Heart right ventricle (tissue), 16 donors: Measurements from ENCODE around the gene TNFSF10. TPM values are rescaled to one million over a fixed set of nuclear protein-coding genes. Genes with fewer than 3 reads are reported as not detected.
A peak's percentile ranks its signal among the peaks of the same experiment; 100 is the strongest.

Experiments used
- ATAC-seq, 8 donors: fragments of 200-7000 bp; cut with Tn5 transposase; one replicate each; pipeline ENCODE4 v1.9.1; 2020; ENCODE audit warnings: mild to moderate bottlenecking in 8 of 8, moderate library complexity in 8 of 8, moderate number of reproducible peaks in 1 of 8
- DNase-seq, 2 donors: peaks; one replicate each; pipeline ENCODE4 v3.0.0-alpha.2; 2020
- H3K27ac ChIP-seq, 10 donors: fragments of 200-600 bp; sonication (generic) in 2 of 10; one replicate each; pipeline versions ENCODE4 v1.5.0 to v1.8.0; 2020 to 2022; ENCODE audit warnings: mild to moderate bottlenecking in 3 of 10
- H3K27me3 ChIP-seq, 7 donors: fragments of 200-600 bp; one replicate each; pipeline ENCODE4 v1.8.0; 2021 to 2022; ENCODE audit warnings: mild to moderate bottlenecking in 2 of 7
- H3K36me3 ChIP-seq, 9 donors: fragments of 200-600 bp; sonication (generic) in 1 of 9; one replicate each; pipeline versions ENCODE4 v1.5.0 to v1.8.0; 2020 to 2022; ENCODE audit warnings: mild to moderate bottlenecking in 2 of 9
- H3K4me1 ChIP-seq, 9 donors: fragments of 200-600 bp; sonication (generic) in 1 of 9; one replicate each; pipeline versions ENCODE4 v1.5.0 to v1.8.0; 2020 to 2022; ENCODE audit warnings: mild to moderate bottlenecking in 4 of 9
- H3K4me3 ChIP-seq, 10 donors: fragments of 200-600 bp; sonication (generic) in 2 of 10; one replicate each; pipeline versions ENCODE4 v1.5.0 to v1.8.0; 2020 to 2022; ENCODE audit warnings: mild to moderate bottlenecking in 7 of 10, moderate library complexity in 2 of 10
- H3K9me3 ChIP-seq, 11 donors: fragments of 200-600 bp in 10 of 11; sonication (generic) in 2 of 11; one replicate each; pipeline versions ENCODE4 v1.5.0 to v1.8.0; 2013 to 2022; ENCODE audit warnings: mild to moderate bottlenecking in 2 of 11, control low read depth in 1 of 11, moderate library complexity in 1 of 11
- WGBS, 2 donors: extraction: QIAGEN DNeasy Blood & Tissue Kit; methylation state at CpG; one replicate each; pipeline ENCODE4 v1.1.7; 2013; ENCODE audit warnings: inconsistent platforms in 1 of 2; 5-methylcytosine and 5-hydroxymethylcytosine counted together
- intact Hi-C, 10 donors: fragments of 100-400 bp; cut with DNase I; formaldehyde crosslinking; loops; one replicate each; pipeline versions ENCODE4 v1.11.1 to v1.14.2; 2022
- polyA plus RNA-seq, 2 donors: library from polyadenylated mRNA; stranded (reverse); fragments of 200-250 nt; gene quantifications; one replicate each; pipeline ENCODE4 v1.2.3, GENCODE V29; 2013
- total RNA-seq, 10 donors: library from RNA; stranded (reverse); fragmentation: NEBNext Ultra II Directional in 3 of 10; extraction: Animal tissue kit (Norgen Biotek cat#: 25700) in 3 of 10; gene quantifications; one replicate each; pipeline versions ENCODE4 v1.2.1 to v1.2.4, GENCODE V29; 2021 to 2023
- TF ChIP-seq, protein P1 (sequence below), 9 donors: fragments of 200-600 bp; sonication (generic) in 2 of 9; IDR thresholded peaks; one replicate each; pipeline versions ENCODE4 v1.5.0 to v1.8.0; 2021 to 2022; ENCODE audit warnings: antibody characterized with exemption in 9 of 9, mild to moderate bottlenecking in 5 of 9, moderate library complexity in 1 of 9
- donor health status: Arrhythmogenic right ventricular cardiomyopathy.
- donor health status: ischemic (EF 13 %, LVEDD 7.1; RV severe dilation, severe dysfunction).
- donor health status: healthy with polysubstance abuse.
- donor health status: DM: no; HTN: yes; CAD: no.
- donor health status: DM: no; HTN: no; CAD: no.
- donor health status: ischemic (EF 25% LVEDD 6.9; RV normal size, moderate dysfunction).
- donor health status: ischemic (EF 25% LVEDD 5.7; RV mildly dilated, moderate dysfunction).
- donor health status: healthy.
- donor health status: DM: yes; HTN: yes; CAD: no.
- donor health status: Ischemic cardiomyopathy.
- donor health status: ischemic (EF 35%, LVEDD 5.7; RV mildly dilated, moderate dysfunction).
- donor health status: nonischemic (EF 11% LVEDD 7.7; RV severe dilation, severe dysfunction).
- donor health status: DM: yes; HTN: yes; CAD: no.
- donor health status: PGD.
- donor health status: ischemic (EF 29% LVEDD 5.4; RV normal size, mild dysfunction).
- donor health status: nonischemic (EF 23%, LVEDD 6.1; RV moderate dilation, normal function).

TNFSF10 gene
- total and polyA plus RNA-seq, 12 donors, result 4.7 to 51.5 (median 17.5) TPM

DNA sequence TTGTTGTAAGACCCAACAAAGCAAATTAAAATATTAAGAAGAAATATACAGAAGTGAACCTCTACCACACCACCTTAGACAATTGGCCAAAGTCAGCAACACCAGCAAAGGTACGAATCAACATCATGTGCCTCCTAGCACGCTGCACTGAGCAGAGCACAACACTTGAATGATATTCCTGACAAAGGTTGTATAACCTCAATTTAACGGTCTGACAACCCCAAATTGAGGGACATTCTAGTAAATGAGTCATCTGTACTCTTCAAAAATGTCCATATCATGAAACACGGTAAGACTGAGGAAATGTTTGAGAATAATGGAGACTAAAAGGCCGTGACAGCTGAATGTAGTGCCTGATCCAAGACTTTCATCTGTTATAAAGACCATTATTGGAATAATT lies 41.3 kb upstream of the TNFSF10 start:
- DNase-seq, result no peak
- Histone ChIP-seq H3K36me3 (no peaks in the 10 kb centered on the region), H3K4me1 (peaks cover 0 to 61% (median 22%) of the 10 kb centered on the region in 9 donors), H3K27ac (peak overlapping the region in 3 of 10 donors; percentile 76 to 82 (median 82)), H3K4me3 (no peak overlapping the region), H3K9me3 (peaks cover 0 to 5% (median 0%) of the 10 kb centered on the region in 11 donors), H3K27me3 (no peaks in the 10 kb centered on the region)
- ATAC-seq, result no peak
- intact Hi-C loops, result no loop called here
- 91 to 94% methylated on average over 5 of the region's 5 CpGs for WGBS, 2 donors
- TF ChIP-seq, protein P1, sequence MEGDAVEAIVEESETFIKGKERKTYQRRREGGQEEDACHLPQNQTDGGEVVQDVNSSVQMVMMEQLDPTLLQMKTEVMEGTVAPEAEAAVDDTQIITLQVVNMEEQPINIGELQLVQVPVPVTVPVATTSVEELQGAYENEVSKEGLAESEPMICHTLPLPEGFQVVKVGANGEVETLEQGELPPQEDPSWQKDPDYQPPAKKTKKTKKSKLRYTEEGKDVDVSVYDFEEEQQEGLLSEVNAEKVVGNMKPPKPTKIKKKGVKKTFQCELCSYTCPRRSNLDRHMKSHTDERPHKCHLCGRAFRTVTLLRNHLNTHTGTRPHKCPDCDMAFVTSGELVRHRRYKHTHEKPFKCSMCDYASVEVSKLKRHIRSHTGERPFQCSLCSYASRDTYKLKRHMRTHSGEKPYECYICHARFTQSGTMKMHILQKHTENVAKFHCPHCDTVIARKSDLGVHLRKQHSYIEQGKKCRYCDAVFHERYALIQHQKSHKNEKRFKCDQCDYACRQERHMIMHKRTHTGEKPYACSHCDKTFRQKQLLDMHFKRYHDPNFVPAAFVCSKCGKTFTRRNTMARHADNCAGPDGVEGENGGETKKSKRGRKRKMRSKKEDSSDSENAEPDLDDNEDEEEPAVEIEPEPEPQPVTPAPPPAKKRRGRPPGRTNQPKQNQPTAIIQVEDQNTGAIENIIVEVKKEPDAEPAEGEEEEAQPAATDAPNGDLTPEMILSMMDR (IDR thresholded peaks at IDR 0.05), result no peak

DNA sequence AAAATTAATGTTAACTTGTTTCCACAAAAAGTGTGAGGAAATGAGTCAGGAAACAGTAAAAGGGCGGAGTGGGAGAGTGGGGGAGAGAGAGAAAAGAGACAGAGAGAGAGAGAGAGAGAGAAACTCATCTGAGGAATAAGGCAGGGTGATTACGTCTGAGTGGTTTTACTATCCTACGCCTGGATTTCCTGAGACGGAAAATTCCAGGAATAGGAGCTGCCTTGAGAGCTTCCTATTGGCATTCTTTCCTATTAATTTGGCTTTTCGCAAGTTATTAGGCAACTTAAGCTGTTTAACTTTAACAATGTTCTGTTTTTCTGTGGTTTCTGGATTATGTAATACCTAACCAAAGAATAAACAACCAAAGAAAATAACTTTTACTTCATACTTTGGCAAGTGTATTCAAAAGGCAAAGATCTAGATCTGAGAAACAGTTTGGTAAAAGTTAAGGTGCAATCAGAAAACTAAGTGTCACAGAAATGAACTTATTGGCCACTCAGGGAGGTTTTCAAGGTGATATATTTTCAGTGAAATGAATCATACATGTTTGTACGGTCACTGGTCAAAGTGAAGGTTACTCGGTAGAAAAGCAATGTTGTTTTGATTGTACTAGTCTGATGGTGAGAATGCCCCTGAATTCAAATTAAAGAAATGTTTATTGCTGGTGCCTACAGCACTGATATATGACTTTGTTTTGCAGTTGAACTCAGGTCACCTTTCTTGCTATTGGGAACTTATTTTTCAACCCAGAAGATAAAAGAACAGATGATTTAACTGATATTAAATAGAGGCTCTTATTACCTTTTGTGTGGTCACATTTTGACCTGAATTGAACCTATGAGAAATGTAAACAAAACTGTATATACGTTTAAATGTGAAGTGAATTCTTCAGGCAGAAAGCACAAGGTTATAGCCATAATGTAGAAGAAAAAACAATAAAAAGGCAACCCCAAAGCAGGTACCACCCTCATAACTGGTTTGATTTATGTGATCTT lies 39.9 kb upstream of the TNFSF10 start:
- Histone ChIP-seq H3K36me3 (no peaks in the 10 kb centered on the region), H3K4me3 (peak overlapping the region in 6 of 10 donors; percentile 7 to 31 (median 24)), H3K27ac (peak overlapping the region; percentile 55 to 86 (median 77)), H3K9me3 (peaks cover 0 to 2% (median 0%) of the 10 kb centered on the region in 11 donors), H3K4me1 (peaks cover 0 to 62% (median 22%) of the 10 kb centered on the region in 9 donors), H3K27me3 (no peaks in the 10 kb centered on the region)
- intact Hi-C loops, result no loop called here
- ATAC-seq (peak; percentile 83 to 96 (median 94)), DNase-seq (peak in 1 of 2 donors; percentile 62)
- TF ChIP-seq, protein P1 (IDR thresholded peaks at IDR 0.05), result no peak
- 31 to 45% methylated on average over 8 of the region's 8 CpGs for WGBS, 2 donors

DNA sequence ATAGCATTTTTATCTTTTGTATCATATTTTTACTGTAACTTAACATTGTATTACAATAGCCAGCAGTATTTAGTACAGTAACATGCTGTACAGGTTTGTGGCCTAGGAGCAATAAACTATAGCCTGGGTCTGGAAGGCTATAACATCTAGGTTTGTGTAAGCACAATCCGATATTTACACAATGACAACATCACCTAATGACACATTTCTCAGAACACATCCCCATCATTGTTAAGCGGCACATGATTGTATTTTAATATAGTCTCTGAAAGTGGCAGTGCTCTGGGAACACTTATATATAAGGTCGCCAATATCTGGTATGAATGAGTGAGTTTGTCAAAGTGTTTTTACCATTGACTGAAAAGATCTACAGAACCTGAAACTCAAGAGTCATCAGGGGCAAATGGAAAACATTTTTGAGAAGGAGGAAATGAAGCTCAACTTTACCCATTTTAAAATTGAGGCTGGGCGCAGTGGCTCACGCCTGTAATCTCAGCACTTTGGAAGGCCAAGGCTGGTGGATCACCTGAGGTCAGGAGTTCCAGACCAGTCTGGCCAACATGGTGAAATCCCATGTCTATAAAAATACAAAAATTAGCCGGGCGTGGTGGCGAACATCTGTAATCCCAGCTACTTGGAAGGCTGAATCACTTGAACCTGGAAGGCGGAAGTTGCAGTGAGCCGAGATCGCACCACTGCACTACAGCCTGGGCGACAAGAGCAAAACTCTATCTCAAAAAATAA lies 38.8 kb upstream of the TNFSF10 start:
- ATAC-seq, result peak in 2 of 8 donors; percentile 13 to 37
- DNase-seq, result no peak
- Histone ChIP-seq H3K9me3 (no peaks in the 10 kb centered on the region), H3K27ac (peak overlapping the region; percentile 55 to 86 (median 77)), H3K4me3 (peak overlapping the region in 6 of 10 donors; percentile 7 to 31 (median 24)), H3K27me3 (no peaks in the 10 kb centered on the region), H3K36me3 (no peaks in the 10 kb centered on the region), H3K4me1 (peaks cover 0 to 71% (median 22%) of the 10 kb centered on the region in 9 donors)
- 83 to 91% methylated on average over 12 of the region's 12 CpGs for WGBS, 2 donors
- intact Hi-C loops, result no loop called here
- TF ChIP-seq, protein P1 (IDR thresholded peaks at IDR 0.05), result no peak

DNA sequence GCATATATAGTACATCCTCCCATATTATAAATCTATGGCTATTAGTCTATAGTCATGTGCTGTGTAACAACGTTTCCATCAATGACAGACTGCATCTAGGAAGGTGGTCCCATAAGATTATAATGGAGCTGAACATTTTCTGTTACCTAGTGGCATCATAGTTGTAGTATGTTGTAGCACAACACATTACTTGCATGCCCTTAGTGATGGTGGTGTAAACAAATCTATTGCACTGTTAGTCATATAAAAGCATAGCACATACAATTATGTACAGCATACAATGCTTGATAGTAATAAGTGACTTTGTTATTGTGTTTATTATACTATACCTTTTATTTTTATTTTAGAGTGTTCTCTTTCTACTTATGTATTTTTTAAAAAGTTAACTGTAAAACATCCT lies 37.4 kb upstream of the TNFSF10 start:
- ATAC-seq (no peak), DNase-seq (no peak)
- Histone ChIP-seq H3K4me1 (peaks cover 0 to 75% (median 22%) of the 10 kb centered on the region in 9 donors), H3K27ac (no peak overlapping the region), H3K27me3 (no peaks in the 10 kb centered on the region), H3K9me3 (no peaks in the 10 kb centered on the region), H3K36me3 (no peaks in the 10 kb centered on the region), H3K4me3 (no peak overlapping the region)
- 73 to 79% methylated on average over 1 of the region's 1 CpG for WGBS, 2 donors
- intact Hi-C loops, result no loop called here
- TF ChIP-seq, protein P1 (IDR thresholded peaks at IDR 0.05), result no peak
